GM10266 (cell line): ENCODE data around the gene MUSK.

Experiments
- DNase-seq: peaks from one replicate; pipeline ENCODE4 v3.0.0; 2012; ENCODE audit errors: extremely low spot score
- TF ChIP-seq, protein P1 (sequence below): IDR thresholded peaks from 2 replicates; pipeline ENCODE4 v1.5.1; 2012; ENCODE audit warnings: mild to moderate bottlenecking, low read depth; ENCODE audit not compliant: control insufficient read depth, insufficient read depth; ENCODE audit errors: missing control alignments

Gene MUSK

DNA sequence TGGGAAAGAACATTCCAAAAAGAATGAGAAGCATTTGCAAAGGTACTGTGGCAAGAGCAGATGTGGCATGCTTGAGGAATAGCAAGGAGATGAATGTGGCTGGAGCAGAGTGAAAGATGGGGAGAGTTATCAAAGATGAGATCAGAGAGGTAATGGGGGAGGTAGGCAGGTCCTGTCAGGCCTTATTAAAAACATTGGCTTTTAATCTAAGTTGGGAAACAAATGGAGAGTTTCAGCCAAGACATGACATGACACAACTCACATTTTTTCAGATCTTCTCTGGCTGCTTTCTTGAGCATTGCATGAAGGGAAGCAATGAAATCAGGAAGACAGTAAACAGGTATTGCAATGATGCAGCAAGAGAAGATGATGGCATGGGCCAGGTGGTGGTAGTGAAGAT lies 120.3 kb downstream of the MUSK start:
- TF ChIP-seq, protein P1, sequence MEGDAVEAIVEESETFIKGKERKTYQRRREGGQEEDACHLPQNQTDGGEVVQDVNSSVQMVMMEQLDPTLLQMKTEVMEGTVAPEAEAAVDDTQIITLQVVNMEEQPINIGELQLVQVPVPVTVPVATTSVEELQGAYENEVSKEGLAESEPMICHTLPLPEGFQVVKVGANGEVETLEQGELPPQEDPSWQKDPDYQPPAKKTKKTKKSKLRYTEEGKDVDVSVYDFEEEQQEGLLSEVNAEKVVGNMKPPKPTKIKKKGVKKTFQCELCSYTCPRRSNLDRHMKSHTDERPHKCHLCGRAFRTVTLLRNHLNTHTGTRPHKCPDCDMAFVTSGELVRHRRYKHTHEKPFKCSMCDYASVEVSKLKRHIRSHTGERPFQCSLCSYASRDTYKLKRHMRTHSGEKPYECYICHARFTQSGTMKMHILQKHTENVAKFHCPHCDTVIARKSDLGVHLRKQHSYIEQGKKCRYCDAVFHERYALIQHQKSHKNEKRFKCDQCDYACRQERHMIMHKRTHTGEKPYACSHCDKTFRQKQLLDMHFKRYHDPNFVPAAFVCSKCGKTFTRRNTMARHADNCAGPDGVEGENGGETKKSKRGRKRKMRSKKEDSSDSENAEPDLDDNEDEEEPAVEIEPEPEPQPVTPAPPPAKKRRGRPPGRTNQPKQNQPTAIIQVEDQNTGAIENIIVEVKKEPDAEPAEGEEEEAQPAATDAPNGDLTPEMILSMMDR = no peak
- DNase-seq = no peak

DNA sequence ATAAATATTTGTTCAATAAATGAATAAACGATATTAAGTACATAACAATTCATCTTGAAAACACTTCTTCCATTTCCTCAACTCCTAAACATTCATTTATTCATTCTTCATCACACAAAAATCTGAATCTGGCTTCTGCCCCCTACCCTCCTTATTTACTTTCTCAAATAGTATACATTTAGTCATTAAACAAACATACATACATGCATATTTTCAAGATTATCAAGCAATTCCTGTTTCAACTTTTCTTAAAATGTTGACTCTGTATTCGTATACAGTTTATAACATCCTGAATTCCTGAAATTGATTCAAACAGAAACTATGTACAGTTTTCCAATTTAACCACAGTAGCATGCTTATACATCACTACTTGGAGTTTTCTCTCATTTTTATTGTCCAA lies 129.0 kb downstream of the MUSK start:
- no peak for DNase-seq
- TF ChIP-seq, protein P1 = no peak

DNA sequence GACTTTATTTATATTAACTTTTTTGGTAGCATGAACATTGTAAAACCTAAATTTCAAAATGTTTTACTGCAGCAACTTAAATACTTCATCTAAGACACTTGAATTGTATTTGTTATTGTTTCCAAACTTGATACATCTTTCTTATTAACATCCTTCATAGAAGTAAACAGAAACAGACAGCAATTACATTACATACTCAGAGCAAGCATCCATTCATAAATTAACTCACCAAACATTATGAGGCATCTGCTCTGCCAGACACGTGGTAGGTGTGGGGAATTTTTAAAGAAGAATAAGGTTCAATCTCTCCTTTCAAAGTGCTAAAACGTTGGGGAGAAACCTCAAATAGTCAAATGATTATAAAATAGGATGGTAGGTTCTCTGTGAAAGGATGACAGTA lies 130.8 kb downstream of the MUSK start:
- DNase-seq = no peak
- TF ChIP-seq, protein P1 = no peak

DNA sequence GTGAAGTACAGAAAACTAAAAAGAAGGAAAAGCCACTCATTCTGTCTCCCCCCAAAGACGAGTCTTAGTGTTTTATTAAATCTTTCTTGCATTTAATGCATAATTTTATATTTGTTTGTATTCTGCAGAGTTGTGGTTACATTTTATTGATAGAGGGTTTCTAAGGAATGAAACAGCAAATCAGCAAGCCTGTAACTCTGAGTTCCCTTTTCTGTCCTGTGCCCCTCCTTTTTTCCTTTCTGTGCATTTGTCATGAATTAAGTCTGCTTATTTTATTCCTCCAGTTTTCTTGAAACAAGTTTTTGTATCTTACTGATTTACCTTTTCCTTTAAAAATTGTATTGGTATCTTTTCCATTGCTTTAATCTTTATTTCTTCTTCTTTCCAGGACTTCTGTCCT lies 132.8 kb downstream of the MUSK start:
- TF ChIP-seq, protein P1 = no peak
- DNase-seq = no peak

DNA sequence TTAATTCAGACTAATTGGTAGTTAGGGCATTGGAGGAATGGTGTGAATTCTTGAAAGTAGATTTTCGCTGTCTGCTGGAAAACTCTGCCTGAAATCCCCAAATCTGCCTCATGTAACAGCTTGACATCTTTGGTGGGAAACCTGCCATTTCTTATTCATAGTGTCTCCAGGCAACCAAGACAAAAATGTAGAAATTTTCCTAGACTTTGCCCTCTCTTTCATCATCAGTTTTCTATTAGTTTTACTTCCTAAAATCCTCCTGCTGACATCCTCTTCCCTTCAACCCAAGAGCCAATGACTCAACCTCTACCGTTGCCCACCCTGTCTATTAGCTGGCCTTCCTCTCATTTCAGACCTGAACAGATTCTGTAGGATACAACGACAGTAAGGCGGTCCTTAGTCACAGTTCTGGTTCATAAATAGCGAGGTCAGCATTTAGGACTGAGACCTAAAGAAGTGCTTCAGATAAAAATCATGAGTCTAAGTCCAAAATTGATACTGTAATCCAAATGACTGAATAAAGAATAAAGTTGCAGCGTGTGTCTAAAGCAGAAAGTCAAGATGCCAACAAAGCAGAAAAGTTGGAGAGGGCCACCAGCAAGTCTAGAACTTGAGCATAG lies 133.9 kb downstream of the MUSK start:
- TF ChIP-seq, protein P1 = no peak
- DNase-seq = no peak

DNA sequence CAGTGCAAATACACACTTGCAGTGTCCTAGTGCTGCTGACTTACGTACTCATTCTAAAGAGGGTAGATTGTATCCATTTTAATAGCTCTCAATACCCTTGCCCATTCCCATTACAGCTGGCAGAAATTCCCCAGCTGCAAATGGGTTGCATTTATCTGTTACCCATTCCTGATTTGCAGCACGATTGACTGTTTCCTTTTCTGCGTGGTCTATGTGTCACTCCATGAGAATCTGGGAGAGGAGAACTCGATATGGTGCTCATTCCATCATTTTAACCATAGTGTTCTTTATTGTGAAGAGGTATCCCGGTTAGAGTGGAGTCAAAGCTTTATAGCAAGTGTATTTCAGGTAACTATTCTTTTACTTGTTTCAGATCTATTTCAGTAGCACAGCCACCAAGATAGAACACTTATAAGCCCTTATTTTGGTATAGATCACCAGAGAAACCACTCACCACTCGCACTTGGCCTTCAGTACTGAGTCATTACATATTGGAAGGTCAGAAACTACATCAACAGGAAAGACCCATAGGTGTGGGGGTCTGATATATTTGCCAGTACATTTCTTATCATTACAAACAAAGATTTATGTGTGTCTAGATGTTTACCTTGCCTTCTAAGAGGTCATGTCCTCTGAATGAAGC lies 139.5 kb downstream of the MUSK start:
- TF ChIP-seq, protein P1 = no peak
- DNase-seq = peak; percentile 28

DNA sequence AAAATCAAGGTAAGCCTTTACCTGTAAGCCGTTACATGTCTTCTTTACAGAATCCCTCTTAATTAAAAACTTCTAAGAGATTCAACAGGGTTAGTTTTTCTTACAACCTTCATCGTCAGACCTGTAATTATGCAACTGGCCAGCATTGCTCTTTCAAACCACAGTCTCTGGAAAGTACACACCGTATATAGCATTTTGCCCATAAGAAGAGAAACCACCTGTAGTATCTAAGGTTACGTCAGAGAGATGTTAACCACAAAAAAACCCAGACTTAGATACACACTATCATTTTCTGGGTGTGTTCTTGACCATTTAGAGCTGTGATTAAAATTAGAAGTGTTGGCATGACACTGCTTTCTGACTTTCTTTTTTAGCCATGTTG lies 140.0 kb downstream of the MUSK start:
- DNase-seq = peak; percentile 59
- TF ChIP-seq, protein P1 = no peak
